Bronchial epithelial cell (primary cell): ENCODE measurements around the gene PLD1. TPM values are rescaled to one million over a fixed set of nuclear protein-coding genes. Genes with fewer than 3 reads are reported as not detected.

Experiments
- DNase-seq: peaks from one replicate; pipeline ENCODE4 v3.0.0-alpha.2; 2010; ENCODE audit warnings: low read depth
- FAIRE-seq: peaks from 2 replicates; lab custom pipeline; 2011; peaks lifted over from hg19 to GRCh38; lab: Jason Lieb, UNC
- H3K27me3 ChIP-seq: 2 replicates; pipeline ENCODE4 v1.5.1; 2011; ENCODE audit warnings: low read length; ENCODE audit not compliant: control insufficient read depth, insufficient read depth
- H3K36me3 ChIP-seq: 2 replicates; pipeline ENCODE4 v1.5.1; 2011; ENCODE audit warnings: low read length; ENCODE audit not compliant: control insufficient read depth, insufficient read depth
- H3K4me3 ChIP-seq: 2 replicates; pipeline ENCODE4 v1.5.1; 2011; ENCODE audit warnings: mild to moderate bottlenecking, low read depth, low read length, control low read depth
- total RNA-seq: library from RNA; depleted of rRNA; stranded (reverse); fragments of >200 nt; gene quantifications from 2 replicates; pipeline ENCODE4 v1.2.1, GENCODE V29; 2014
- TF ChIP-seq, protein P1 (sequence below): IDR thresholded peaks from 2 replicates; pipeline ENCODE4 v1.5.1; 2011; ENCODE audit warnings: mild to moderate bottlenecking, moderate library complexity, low read length, control low read depth, inconsistent platforms; ENCODE audit not compliant: insufficient read depth, severe bottlenecking

Gene PLD1
- total RNA-seq, 1 donor from 2014 or later, result 10.5 TPM

DNA sequence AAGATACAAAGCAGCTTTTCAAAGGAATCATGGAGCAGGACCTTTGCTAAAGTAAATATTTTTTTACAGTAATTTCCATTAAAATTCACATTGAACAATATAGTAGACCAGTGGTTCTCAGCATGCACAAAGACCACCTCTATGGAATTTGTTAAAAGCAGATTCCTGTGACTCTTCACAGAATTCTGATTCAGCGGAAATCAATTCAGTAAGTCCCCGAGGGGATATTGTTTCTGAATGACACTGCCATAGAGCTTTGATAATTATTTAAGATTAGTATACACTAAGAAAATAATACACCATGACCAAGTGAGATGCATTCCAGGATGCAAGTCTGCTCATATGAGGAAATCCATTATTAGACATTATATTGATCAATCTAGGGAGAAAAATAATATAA lies 188.2 kb downstream of the PLD1 start:
- TF ChIP-seq, protein P1, sequence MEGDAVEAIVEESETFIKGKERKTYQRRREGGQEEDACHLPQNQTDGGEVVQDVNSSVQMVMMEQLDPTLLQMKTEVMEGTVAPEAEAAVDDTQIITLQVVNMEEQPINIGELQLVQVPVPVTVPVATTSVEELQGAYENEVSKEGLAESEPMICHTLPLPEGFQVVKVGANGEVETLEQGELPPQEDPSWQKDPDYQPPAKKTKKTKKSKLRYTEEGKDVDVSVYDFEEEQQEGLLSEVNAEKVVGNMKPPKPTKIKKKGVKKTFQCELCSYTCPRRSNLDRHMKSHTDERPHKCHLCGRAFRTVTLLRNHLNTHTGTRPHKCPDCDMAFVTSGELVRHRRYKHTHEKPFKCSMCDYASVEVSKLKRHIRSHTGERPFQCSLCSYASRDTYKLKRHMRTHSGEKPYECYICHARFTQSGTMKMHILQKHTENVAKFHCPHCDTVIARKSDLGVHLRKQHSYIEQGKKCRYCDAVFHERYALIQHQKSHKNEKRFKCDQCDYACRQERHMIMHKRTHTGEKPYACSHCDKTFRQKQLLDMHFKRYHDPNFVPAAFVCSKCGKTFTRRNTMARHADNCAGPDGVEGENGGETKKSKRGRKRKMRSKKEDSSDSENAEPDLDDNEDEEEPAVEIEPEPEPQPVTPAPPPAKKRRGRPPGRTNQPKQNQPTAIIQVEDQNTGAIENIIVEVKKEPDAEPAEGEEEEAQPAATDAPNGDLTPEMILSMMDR, result no peak
- Histone ChIP-seq H3K4me3 (no peak overlapping the region), H3K27me3 (no peaks in the 10 kb centered on the region), H3K36me3 (peaks cover 2% of the 10 kb centered on the region)
- DNase-seq, result no peak
- FAIRE-seq, result no peak

DNA sequence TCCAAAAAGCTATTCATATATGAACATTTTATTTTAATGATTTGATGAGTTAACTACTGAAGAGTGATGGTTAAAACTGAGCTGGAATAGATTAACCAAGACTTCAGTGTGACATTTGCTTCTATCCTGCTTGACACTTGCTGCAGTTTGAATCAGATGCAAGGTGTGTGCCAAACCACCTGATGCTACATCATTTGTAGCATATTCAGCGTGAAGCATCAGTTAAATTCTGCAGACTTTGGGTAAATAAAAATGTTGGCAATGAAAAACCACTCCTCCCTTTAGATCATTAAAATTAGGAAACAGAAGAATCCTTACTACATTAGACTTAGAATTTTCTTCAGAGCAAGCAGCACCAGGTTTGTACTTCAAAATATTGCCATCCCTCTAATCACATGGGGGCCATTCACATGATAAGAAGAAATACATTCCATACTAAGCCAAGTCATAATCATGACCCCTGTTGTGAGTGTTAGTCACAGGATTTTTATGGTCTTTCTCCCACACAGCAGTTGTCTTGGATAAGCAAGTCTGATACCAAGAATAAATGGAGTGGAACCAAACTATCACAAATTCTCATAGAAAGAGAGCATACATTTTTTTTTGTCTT lies 189.4 kb downstream of the PLD1 start:
- DNase-seq, result no peak
- H3K36me3 ChIP-seq, result peaks cover 2% of the 10 kb centered on the region
- no peaks in the 10 kb centered on the region for H3K27me3 ChIP-seq
- TF ChIP-seq, protein P1, result no peak
- no peak overlapping the region for H3K4me3 ChIP-seq
- FAIRE-seq, result no peak

DNA sequence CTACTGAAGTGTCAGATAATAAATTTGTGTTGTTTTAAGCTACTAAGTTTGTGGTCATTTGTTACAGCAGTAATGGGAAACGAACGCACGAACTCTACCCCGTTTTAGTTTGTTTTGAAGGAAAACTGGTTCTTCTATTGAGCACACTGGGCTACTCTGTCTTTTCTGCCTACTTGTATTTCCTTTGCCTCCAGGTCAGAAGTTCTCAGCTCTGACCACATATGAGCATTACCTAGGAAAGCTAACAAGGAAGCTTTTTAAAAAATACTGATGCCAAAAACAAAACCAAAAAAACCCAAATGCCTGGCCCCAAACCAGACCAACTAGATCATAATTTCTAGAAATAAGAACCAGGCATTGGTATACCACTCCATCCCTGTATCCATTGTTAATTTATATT lies 193.5 kb downstream of the PLD1 start:
- no peaks in the 10 kb centered on the region for H3K27me3 ChIP-seq
- DNase-seq (no peak), FAIRE-seq (no peak)
- TF ChIP-seq, protein P1, result no peak
- peaks cover 4% of the 10 kb centered on the region for H3K36me3 ChIP-seq
- H3K4me3 ChIP-seq, result no peak overlapping the region

DNA sequence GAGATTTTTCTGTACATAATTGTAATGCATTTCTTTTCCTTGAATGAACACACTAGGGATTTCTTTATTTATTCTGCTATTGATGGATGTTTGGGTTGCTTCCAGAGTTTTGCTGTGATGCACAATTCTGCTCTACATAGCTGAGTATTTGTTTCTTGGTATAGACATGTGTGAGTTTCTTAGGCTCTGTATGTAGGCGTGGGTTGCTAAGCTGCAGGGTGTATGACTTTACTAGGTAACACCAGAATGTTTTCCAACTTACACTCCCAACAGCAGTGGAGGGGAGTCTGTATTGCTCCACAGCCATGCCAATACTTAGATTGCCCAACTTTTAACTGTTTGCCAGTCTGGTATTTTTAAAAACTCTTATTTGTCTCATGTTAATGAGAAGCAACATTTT lies 194.6 kb downstream of the PLD1 start:
- FAIRE-seq (no peak), DNase-seq (peak; percentile 12)
- H3K4me3 ChIP-seq, result no peak overlapping the region
- H3K36me3 ChIP-seq, result peaks cover 4% of the 10 kb centered on the region
- TF ChIP-seq, protein P1, result no peak
- H3K27me3 ChIP-seq, result no peaks in the 10 kb centered on the region

DNA sequence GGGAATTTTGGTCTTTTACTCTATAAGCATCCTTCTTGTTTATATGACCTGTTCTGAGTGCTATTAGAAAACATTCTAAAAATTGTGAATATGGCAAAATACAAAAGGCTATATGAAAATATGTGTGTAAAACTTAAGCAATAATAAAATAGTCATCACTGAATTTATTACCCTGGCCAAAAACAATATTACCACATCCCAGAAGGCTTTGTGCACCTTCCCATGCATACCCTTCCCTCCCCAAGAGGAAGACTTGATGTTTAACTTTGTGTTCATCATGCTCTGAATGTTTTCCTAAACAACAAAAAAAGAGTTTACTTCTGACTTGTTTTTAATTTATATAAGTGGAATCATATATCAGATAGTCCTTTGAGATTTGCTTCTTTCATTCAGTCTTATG lies 195.0 kb downstream of the PLD1 start:
- no peak for DNase-seq
- Histone ChIP-seq H3K4me3 (no peak overlapping the region), H3K27me3 (no peaks in the 10 kb centered on the region), H3K36me3 (peaks cover 4% of the 10 kb centered on the region)
- TF ChIP-seq, protein P1, result no peak
- FAIRE-seq, result no peak
